Measurements from ENCODE around the gene ITPRIP.

DNA sequence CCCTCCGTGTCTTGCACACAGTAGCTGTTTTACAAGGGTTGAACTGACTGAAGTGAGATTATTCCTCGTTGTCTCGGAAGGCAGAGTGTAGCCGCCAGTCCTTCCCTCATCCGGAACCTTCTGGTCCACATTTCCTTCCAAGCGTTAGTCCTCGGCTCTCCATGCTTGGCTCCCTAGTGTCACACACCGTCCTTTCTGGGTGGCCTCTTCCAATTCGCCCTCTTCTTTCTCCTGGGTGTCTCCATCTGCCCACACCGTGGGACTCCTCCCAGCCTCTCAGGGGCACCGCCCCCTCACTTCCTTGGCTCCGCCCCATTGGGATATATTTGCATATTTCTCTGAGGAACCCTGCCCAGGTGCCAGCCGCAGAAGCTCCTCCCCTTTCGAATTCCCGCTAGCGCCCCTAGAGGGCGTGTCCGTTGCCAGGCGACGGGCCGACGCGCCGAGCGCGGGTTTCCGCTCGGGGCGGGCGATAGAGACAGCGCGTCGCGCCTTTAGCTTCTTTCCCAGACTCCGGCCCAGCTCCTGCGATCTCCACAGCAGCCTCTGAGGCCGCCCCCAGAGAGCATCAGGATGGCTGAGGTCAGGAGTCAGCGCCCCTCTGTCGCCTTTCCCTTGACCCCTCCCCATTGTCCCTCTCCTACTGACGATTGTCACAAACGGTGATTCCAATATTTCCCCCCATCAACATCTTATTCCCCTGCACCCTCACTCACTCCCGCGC, 15.2 kb upstream of the ITPRIP start, which contains the start of gene CFAP58:
- TF ChIP-seq, protein P1, sequence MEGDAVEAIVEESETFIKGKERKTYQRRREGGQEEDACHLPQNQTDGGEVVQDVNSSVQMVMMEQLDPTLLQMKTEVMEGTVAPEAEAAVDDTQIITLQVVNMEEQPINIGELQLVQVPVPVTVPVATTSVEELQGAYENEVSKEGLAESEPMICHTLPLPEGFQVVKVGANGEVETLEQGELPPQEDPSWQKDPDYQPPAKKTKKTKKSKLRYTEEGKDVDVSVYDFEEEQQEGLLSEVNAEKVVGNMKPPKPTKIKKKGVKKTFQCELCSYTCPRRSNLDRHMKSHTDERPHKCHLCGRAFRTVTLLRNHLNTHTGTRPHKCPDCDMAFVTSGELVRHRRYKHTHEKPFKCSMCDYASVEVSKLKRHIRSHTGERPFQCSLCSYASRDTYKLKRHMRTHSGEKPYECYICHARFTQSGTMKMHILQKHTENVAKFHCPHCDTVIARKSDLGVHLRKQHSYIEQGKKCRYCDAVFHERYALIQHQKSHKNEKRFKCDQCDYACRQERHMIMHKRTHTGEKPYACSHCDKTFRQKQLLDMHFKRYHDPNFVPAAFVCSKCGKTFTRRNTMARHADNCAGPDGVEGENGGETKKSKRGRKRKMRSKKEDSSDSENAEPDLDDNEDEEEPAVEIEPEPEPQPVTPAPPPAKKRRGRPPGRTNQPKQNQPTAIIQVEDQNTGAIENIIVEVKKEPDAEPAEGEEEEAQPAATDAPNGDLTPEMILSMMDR (IDR thresholded peaks at IDR 0.05): peak; percentile 49 to 93 (median 82)
- no peak for TF ChIP-seq EP300 (IDR thresholded peaks at IDR 0.05)
- peak; percentile 6 for TF ChIP-seq POLR2A (IDR thresholded peaks at IDR 0.05)
